OCI-LY1 (cell line): ENCODE results near the gene MRPS27.

Experiments
- H2AFZ ChIP-seq: fragments of 200-600 bp; sonication (generic), shearing (Covaris generic); 2 replicates; pipeline ENCODE4 v1.6.0; 2014; ENCODE audit warnings: antibody characterized with exemption, mild to moderate bottlenecking, low read length
- H3F3A ChIP-seq: fragments of 200-600 bp; sonication (generic), shearing (Covaris generic); 2 replicates; pipeline ENCODE4 v1.6.0; 2014; ENCODE audit warnings: mild to moderate bottlenecking, antibody characterized with exemption, low read length, moderate library complexity; ENCODE audit not compliant: insufficient read depth
- H3K27ac ChIP-seq: fragments of 200-600 bp; sonication (generic); 2 replicates; pipeline ENCODE4 v1.5.1; 2014; ENCODE audit warnings: low read length, mixed run types, mild to moderate bottlenecking, low read depth; ENCODE audit not compliant: poor library complexity, severe bottlenecking
- H3K27me3 ChIP-seq: fragments of 200-600 bp; sonication (generic); 2 replicates; pipeline ENCODE4 v1.6.0; 2014; ENCODE audit warnings: antibody characterized with exemption, mild to moderate bottlenecking, low read length, moderate library complexity; ENCODE audit not compliant: insufficient read depth
- H3K36me3 ChIP-seq: fragments of 200-600 bp; sonication (generic); 2 replicates; pipeline ENCODE4 v1.6.1; 2014; ENCODE audit warnings: mild to moderate bottlenecking, antibody characterized with exemption, low read length, moderate library complexity, mixed read lengths; ENCODE audit not compliant: insufficient read depth
- H3K4me1 ChIP-seq: fragments of 200-600 bp; sonication (generic); 2 replicates; pipeline ENCODE4 v1.5.1; 2014; ENCODE audit warnings: mild to moderate bottlenecking, low read length, moderate library complexity; ENCODE audit not compliant: insufficient read depth, severe bottlenecking
- H3K4me2 ChIP-seq: fragments of 200-600 bp; sonication (generic), shearing (Covaris generic); 2 replicates; pipeline ENCODE4 v1.6.1; 2014; ENCODE audit warnings: low read length
- H3K4me3 ChIP-seq: fragments of 200-600 bp; sonication (generic); 2 replicates; pipeline ENCODE4 v1.5.1; 2014; ENCODE audit warnings: low read length, low read depth, mild to moderate bottlenecking, mixed read lengths; ENCODE audit not compliant: poor library complexity, severe bottlenecking
- H3K79me2 ChIP-seq: fragments of 200-600 bp; shearing (Covaris generic); 2 replicates; pipeline ENCODE4 v1.6.1; 2016; ENCODE audit warnings: mixed run types, low read length, mixed read lengths; ENCODE audit not compliant: insufficient read depth
- H3K9ac ChIP-seq: fragments of 200-600 bp; sonication (generic), shearing (Covaris generic); 2 replicates; pipeline ENCODE4 v1.6.1; 2014; ENCODE audit warnings: mild to moderate bottlenecking, low read length, mixed read lengths
- H3K9me2 ChIP-seq: fragments of 200-600 bp; sonication (generic), shearing (Covaris generic); 2 replicates; pipeline ENCODE4 v1.6.1; 2014; ENCODE audit warnings: low read depth, mild to moderate bottlenecking, low read length, mixed read lengths
- H3K9me3 ChIP-seq: fragments of 200-600 bp; shearing (Covaris generic); 2 replicates; pipeline ENCODE4 v1.6.1; 2014; ENCODE audit warnings: low read length, mixed read lengths
- H4K20me1 ChIP-seq: fragments of 200-600 bp; sonication (generic), shearing (Covaris generic); 2 replicates; pipeline ENCODE4 v1.6.0; 2016; ENCODE audit warnings: mild to moderate bottlenecking, low read length; ENCODE audit not compliant: insufficient read depth
- EZH2 ChIP-seq: fragments of 200-600 bp; sonication (generic), shearing (Covaris generic); IDR thresholded peaks from 2 replicates; pipeline ENCODE4 v1.8.0; 2017; ENCODE audit warnings: borderline replicate concordance, mixed run types, mild to moderate bottlenecking, antibody characterized with exemption, low read length, moderate library complexity, mixed read lengths
- TF ChIP-seq, protein P1 (sequence below): fragments of 200-600 bp; sonication (generic), shearing (Covaris generic); IDR thresholded peaks from 2 replicates; pipeline ENCODE4 v1.5.1; 2017; ENCODE audit warnings: mild to moderate bottlenecking, antibody characterized with exemption, low read length, moderate library complexity, mixed read lengths

The MRPS27 gene

DNA sequence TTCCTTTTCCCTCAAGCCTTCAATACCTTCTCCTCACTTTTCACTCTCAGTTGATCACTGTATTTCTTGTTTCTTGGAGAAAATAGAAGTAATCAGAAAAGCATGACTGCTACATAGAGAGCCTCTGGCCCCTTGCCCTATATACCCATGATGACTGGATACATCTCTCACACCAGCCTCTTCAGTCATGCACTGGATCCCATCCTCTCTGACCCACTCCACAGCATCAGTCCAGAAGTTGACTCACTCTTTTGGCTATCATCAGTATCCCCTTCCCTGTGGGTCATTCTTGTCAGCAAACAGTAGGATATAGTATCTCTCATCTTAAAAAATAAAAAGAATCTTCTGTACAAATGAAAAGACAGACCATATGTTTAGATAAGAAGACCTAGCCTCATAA is 33.0 kb upstream of the MRPS27 start:
- Histone ChIP-seq H3K4me2 (no peak overlapping the region), H3K4me3 (no peak overlapping the region), H3K27ac (no peak overlapping the region), H3F3A (no peaks in the 10 kb centered on the region), H4K20me1 (no peaks in the 10 kb centered on the region), H3K9ac (no peak overlapping the region), H3K36me3 (peaks cover 5% of the 10 kb centered on the region; the same call in 1 of the 2 replicates), H3K27me3 (no peaks in the 10 kb centered on the region), H3K4me1 (no peaks in the 10 kb centered on the region), H3K9me3 (no peaks in the 10 kb centered on the region), H3K9me2 (no peaks in the 10 kb centered on the region), H2AFZ (no peak overlapping the region), H3K79me2 (no peaks in the 10 kb centered on the region)
- TF ChIP-seq, protein P1, sequence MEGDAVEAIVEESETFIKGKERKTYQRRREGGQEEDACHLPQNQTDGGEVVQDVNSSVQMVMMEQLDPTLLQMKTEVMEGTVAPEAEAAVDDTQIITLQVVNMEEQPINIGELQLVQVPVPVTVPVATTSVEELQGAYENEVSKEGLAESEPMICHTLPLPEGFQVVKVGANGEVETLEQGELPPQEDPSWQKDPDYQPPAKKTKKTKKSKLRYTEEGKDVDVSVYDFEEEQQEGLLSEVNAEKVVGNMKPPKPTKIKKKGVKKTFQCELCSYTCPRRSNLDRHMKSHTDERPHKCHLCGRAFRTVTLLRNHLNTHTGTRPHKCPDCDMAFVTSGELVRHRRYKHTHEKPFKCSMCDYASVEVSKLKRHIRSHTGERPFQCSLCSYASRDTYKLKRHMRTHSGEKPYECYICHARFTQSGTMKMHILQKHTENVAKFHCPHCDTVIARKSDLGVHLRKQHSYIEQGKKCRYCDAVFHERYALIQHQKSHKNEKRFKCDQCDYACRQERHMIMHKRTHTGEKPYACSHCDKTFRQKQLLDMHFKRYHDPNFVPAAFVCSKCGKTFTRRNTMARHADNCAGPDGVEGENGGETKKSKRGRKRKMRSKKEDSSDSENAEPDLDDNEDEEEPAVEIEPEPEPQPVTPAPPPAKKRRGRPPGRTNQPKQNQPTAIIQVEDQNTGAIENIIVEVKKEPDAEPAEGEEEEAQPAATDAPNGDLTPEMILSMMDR: no peak
- no peak for TF ChIP-seq EZH2

- Histone ChIP-seq H3K9ac (no peak overlapping the region), H3K79me2 (no peaks in the 10 kb centered on the region), H3K27me3 (no peaks in the 10 kb centered on the region), H3K9me2 (no peaks in the 10 kb centered on the region), H3K4me1 (no peaks in the 10 kb centered on the region), H3K27ac (no peak overlapping the region), H3K4me2 (no peak overlapping the region), H3K9me3 (no peaks in the 10 kb centered on the region), H2AFZ (no peak overlapping the region), H3K36me3 (peaks cover under 1% of the 10 kb centered on the region; the same call in 1 of the 2 replicates), H4K20me1 (no peaks in the 10 kb centered on the region), H3K4me3 (no peak overlapping the region), H3F3A (no peaks in the 10 kb centered on the region)
- TF ChIP-seq, protein P1: no peak
Measured at GRCh38 chr5:72352616-72353015, 32.6 kb upstream of the MRPS27 start.

DNA sequence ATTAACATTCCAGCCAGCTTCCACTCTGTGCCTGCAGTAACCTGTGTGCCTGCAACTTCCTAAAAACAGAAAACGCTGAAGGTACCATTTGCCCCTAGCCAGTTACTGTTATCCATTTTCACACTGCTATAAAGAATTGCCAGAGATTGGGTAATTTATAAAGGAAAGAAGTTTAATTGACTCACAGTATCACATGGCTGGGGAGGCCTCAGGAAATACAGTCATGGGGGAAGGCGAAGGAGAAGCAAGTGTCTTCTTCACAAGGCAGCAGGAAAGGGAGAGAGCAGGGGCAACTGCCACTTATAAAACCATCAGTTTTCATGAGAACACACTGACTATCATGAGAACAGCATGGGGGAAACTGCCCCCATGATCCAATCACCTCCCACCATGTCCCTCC is 31.3 kb upstream of the MRPS27 start:
- H3K9me2 ChIP-seq: no peaks in the 10 kb centered on the region
- TF ChIP-seq EZH2: no peak
- TF ChIP-seq, protein P1: no peak

More for the DNA sequence above, 31.3 kb upstream of the MRPS27 start:
- H2AFZ ChIP-seq: no peak overlapping the region
- H3K9me3 ChIP-seq: no peaks in the 10 kb centered on the region
- no peaks in the 10 kb centered on the region for H4K20me1 ChIP-seq
- H3K27ac ChIP-seq: no peak overlapping the region
- H3K27me3 ChIP-seq: no peaks in the 10 kb centered on the region
- H3K9ac ChIP-seq: no peak overlapping the region
- H3K4me3 ChIP-seq: no peak overlapping the region
- no peaks in the 10 kb centered on the region for H3K79me2 ChIP-seq
- H3F3A ChIP-seq: no peaks in the 10 kb centered on the region
- peaks cover 9% of the 10 kb centered on the region for H3K36me3 ChIP-seq
- H3K4me2 ChIP-seq: no peak overlapping the region
- no peaks in the 10 kb centered on the region for H3K4me1 ChIP-seq
